Coronary artery (tissue), 2 donors: ENCODE measurements around the gene TRAPPC12.

ENCODE experiments used
- DNase-seq: peaks from one replicate; pipeline ENCODE4 v3.0.0-alpha.2; 2017; ENCODE audit warnings: low spot score
- H3K27ac ChIP-seq, 2 donors: fragments of 200-600 bp; sonication (generic); one replicate each; pipeline ENCODE4 v1.5.1; 2016 to 2019
- H3K4me3 ChIP-seq: fragments of 200-600 bp; sonication (generic); 2 replicates; pipeline ENCODE4 v1.5.1; 2016; ENCODE audit warnings: mild to moderate bottlenecking, moderate library complexity
- TF ChIP-seq, protein P1 (sequence below): fragments of 200-600 bp; sonication (generic); IDR thresholded peaks from one replicate; pipeline ENCODE4 v1.5.1; 2019; ENCODE audit warnings: antibody characterized with exemption

The TRAPPC12 gene

DNA sequence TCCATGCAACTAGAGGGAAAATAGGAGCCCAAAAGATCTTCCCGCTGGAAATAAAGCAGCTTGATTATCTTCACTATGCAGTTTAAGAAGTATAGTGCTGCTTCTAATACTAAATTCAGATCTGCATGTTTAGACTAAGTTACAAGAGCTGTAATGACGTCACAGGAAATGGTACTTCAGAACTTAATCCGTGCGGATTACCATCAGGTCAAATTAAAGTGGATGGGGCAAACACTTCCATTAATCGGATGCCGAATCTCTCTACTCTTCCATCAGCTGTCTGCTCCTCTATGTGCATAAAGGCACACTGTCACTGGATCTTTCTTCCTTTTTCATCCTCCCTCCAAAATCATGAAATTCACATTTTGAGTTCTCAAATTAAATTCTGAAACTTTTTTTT lies 52.6 kb downstream of the TRAPPC12 start:
- DNase-seq = no peak
- no peak overlapping the region for H3K27ac ChIP-seq
- no peak overlapping the region for H3K4me3 ChIP-seq
- TF ChIP-seq, protein P1, sequence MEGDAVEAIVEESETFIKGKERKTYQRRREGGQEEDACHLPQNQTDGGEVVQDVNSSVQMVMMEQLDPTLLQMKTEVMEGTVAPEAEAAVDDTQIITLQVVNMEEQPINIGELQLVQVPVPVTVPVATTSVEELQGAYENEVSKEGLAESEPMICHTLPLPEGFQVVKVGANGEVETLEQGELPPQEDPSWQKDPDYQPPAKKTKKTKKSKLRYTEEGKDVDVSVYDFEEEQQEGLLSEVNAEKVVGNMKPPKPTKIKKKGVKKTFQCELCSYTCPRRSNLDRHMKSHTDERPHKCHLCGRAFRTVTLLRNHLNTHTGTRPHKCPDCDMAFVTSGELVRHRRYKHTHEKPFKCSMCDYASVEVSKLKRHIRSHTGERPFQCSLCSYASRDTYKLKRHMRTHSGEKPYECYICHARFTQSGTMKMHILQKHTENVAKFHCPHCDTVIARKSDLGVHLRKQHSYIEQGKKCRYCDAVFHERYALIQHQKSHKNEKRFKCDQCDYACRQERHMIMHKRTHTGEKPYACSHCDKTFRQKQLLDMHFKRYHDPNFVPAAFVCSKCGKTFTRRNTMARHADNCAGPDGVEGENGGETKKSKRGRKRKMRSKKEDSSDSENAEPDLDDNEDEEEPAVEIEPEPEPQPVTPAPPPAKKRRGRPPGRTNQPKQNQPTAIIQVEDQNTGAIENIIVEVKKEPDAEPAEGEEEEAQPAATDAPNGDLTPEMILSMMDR = no peak

DNA sequence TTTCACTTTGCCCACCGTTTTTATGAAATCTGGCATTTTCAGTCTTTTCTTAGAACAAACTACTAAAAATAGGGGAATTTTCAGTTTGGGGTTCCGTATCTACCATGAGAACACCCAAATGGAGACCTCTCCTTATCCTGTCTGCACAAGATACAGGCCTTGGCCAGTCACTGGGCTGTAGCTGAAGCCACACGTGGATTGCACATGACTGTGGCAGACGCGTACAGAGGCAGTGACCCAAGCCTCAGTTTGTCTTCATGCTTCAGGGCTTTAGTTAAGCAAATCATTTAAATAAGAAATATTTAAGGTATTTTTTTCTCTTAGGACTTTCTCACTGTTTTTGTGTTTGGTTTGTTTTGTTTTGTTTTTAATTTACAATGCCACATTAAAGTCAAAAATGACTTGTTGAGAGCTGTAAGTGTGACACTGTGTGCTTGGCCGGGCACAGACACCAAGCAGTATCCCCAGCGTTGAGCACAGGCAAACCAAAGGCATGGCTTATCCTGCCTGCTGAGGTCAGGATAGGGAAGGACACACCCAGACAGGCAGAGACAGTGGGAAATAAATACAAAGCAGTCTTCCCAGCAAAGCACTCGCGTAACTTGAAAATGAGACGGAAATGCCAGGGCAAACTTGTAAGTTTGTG lies 53.3 kb downstream of the TRAPPC12 start:
- Histone ChIP-seq H3K27ac (no peak overlapping the region), H3K4me3 (no peak overlapping the region)
- TF ChIP-seq, protein P1 = no peak
- DNase-seq = no peak

DNA sequence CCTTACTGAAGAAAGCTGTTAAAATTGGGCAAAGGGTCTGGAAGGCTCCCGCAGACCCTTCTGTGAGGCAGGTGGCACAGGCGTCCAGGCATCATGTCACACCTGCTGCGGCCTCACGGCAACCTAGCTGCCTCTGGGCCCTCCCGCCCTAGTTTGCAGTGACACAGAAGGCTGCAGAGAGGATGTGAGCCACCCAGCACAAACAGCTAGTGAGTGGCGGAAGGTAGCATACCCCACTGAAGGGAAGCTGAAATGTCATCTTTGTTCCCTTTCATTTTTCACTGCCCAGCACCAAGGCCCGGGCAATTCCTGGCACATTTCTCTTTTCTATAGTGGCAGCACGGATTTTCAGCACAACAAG lies 53.8 kb downstream of the TRAPPC12 start:
- no peak overlapping the region for H3K4me3 ChIP-seq
- no peak for DNase-seq
- H3K27ac ChIP-seq = no peak overlapping the region
- TF ChIP-seq, protein P1 = no peak

DNA sequence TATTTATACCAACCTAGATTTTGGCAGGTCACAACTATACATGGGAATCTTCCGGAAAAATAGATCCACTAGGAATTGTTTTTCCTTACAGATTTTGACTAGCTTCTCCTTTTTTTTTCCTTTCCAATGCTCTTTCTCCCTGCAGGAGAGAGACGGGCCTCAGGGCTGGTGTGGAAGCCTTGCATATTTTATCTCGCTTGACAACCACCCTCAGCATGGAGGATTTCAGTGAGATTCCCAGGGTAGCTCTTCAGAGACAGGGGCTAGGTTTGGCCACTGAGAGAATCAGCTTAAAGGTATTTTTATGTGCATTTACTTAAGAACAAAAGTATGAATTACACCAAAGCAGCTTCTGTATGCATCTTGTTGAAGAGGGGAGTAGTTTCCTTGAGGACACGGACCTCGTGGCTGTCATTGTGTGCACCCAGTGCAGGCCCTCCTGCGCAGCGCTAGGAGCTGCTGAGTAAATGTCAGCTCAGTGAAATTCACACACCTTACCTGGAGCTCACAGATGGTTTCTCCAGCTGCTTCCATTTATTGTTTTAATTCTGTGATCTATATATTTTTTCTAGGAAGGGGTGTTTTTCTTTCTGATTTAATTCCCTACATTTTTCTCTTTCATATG lies 54.4 kb downstream of the TRAPPC12 start:
- Histone ChIP-seq H3K27ac (no peak overlapping the region), H3K4me3 (no peak overlapping the region)
- TF ChIP-seq, protein P1 = no peak
- no peak for DNase-seq

DNA sequence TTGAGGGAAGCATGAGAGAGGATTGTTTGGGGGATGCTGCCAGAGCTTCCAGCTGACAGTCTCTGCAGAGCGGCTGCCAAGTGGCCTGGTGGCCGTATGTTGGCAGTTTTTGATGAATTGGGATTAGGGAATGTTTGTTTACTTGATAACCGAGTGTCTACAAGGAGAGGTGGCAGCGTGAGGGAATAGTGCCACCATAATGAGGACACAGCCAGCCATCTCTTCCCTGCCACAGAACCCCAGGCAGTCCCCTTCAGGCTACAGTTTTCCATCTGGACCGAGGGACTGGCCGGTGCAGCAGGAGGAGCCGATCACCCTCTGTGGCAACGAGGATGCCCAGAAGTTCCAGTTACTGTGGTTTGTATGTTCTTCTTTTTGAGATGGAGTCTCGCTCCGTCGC lies 55.2 kb downstream of the TRAPPC12 start:
- no peak overlapping the region for H3K27ac ChIP-seq
- no peak for DNase-seq
- TF ChIP-seq, protein P1 = no peak
- no peak overlapping the region for H3K4me3 ChIP-seq

DNA sequence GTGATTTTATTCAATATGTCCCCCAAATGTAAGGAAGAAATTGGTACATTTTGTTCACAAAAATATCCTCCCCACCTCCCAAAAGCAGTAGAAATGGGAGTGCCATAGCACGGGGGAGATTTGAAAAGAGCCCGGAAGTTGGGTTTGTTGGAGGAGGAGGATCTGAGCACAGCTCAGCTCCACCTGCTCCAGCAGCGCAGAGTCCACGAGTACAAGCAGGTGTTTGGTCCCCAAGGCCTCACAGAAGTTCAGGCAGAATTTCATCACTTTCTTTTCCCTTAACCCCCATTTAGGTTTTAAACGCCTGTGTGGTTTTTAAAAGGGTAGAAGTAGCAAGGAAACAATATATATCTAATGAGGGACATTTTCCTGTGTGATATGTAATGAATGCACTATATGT lies 56.0 kb downstream of the TRAPPC12 start:
- H3K4me3 ChIP-seq = no peak overlapping the region
- no peak overlapping the region for H3K27ac ChIP-seq
- no peak for DNase-seq
- TF ChIP-seq, protein P1 = no peak

DNA sequence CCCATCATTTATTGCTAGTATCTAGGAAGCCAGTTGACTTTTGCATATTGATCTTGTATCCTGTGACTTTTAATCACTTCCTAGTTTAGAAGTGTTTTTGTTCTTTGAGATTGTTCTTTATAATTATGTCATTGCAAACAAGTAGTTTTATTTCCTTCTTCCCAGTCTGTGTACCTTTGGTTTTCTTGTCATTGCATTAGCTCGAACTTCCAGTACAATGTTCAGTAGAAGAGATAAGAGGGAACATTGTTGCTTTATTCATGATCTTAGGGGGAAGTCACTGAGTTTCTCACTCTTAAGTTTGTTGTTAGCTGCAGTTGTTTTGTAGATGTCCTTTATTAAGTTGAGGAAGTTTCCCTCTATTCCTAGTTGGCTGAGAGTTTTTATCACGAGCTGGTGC lies 61.0 kb downstream of the TRAPPC12 start:
- TF ChIP-seq, protein P1 = no peak
- no peak overlapping the region for H3K27ac ChIP-seq
- DNase-seq = no peak

More for the DNA sequence above, 61.0 kb downstream of the TRAPPC12 start:
- no peak overlapping the region for H3K4me3 ChIP-seq
